H9 (cell line): Measurements from ENCODE around the gene NUFIP2. TPM values are rescaled to one million over a fixed set of nuclear protein-coding genes. Genes with fewer than 3 reads are reported as not detected.

Experiments
- DNase-seq: peaks from one replicate; pipeline ENCODE4 v3.0.0-alpha.2; 2017
- H2AFZ ChIP-seq: one replicate; pipeline ENCODE4 v1.6.1; 2013; ENCODE audit warnings: mild to moderate bottlenecking, low read length, control low read depth, moderate library complexity
- H2AK5ac ChIP-seq: 2 replicates; pipeline ENCODE4 v1.6.1; 2013; ENCODE audit warnings: low read length, control low read depth, mixed read lengths; ENCODE audit not compliant: insufficient read length
- H2BK120ac ChIP-seq: one replicate; pipeline ENCODE4 v1.6.1; 2013; ENCODE audit warnings: low read depth, mild to moderate bottlenecking, low read length, control low read depth, inconsistent platforms; ENCODE audit not compliant: poor library complexity, severe bottlenecking
- H2BK12ac ChIP-seq: 2 replicates; pipeline ENCODE4 v1.6.1; 2013; ENCODE audit warnings: low read length, control low read depth, mixed read lengths, low read depth; ENCODE audit not compliant: insufficient read length
- H2BK15ac ChIP-seq: 2 replicates; pipeline ENCODE4 v1.6.1; 2013; ENCODE audit warnings: low read depth, low read length, control low read depth
- H2BK20ac ChIP-seq: one replicate; pipeline ENCODE4 v1.6.1; 2013; ENCODE audit warnings: low read depth, mild to moderate bottlenecking, low read length, control low read depth, inconsistent platforms; ENCODE audit not compliant: poor library complexity, severe bottlenecking
- H2BK5ac ChIP-seq: 2 replicates; pipeline ENCODE4 v1.6.1; 2013; ENCODE audit warnings: low read length, control low read depth, mixed read lengths; ENCODE audit not compliant: insufficient read length
- H3K14ac ChIP-seq: 2 replicates; pipeline ENCODE4 v1.6.1; 2013; ENCODE audit warnings: low read length, control low read depth; ENCODE audit not compliant: insufficient read depth
- H3K18ac ChIP-seq: 2 replicates; pipeline ENCODE4 v1.6.1; 2013; ENCODE audit warnings: low read depth, mild to moderate bottlenecking, mixed read lengths, low read length, control low read depth; ENCODE audit not compliant: insufficient read length
- H3K23ac ChIP-seq: 2 replicates; pipeline ENCODE4 v1.6.1; 2013; ENCODE audit warnings: low read length, control low read depth, mixed read lengths, low read depth; ENCODE audit not compliant: insufficient read length
- H3K23me2 ChIP-seq: 2 replicates; pipeline ENCODE4 v1.6.1; 2013; ENCODE audit warnings: low read depth, mild to moderate bottlenecking, mixed read lengths, low read length, control low read depth; ENCODE audit not compliant: insufficient read length, poor library complexity, severe bottlenecking
- H3K27ac ChIP-seq: 2 replicates; pipeline ENCODE4 v1.5.1; 2013; ENCODE audit warnings: low read length, control low read depth, mixed read lengths, low read depth; ENCODE audit not compliant: insufficient read length
- H3K27me3 ChIP-seq: 2 replicates; pipeline ENCODE4 v1.6.1; 2013; ENCODE audit warnings: low read length, control low read depth, inconsistent platforms; ENCODE audit not compliant: insufficient read depth
- H3K4ac ChIP-seq: 2 replicates; pipeline ENCODE4 v1.6.1; 2013; ENCODE audit warnings: low read depth, mild to moderate bottlenecking, control low read depth, inconsistent platforms, low read length, moderate library complexity
- H3K4me1 ChIP-seq: 2 replicates; pipeline ENCODE4 v1.6.1; 2013; ENCODE audit warnings: low read length, control low read depth, inconsistent platforms; ENCODE audit not compliant: insufficient read depth
- H3K4me2 ChIP-seq: 2 replicates; pipeline ENCODE4 v1.6.1; 2013; ENCODE audit warnings: low read length, control low read depth, mixed read lengths; ENCODE audit not compliant: insufficient read length, insufficient read depth
- H3K56ac ChIP-seq: 2 replicates; pipeline ENCODE4 v1.6.1; 2013; ENCODE audit warnings: low read depth, mild to moderate bottlenecking, mixed read lengths, low read length, control low read depth; ENCODE audit not compliant: insufficient read length
- H3K79me1 ChIP-seq: 2 replicates; pipeline ENCODE4 v1.6.1; 2013; ENCODE audit warnings: low read depth, mild to moderate bottlenecking, moderate library complexity, low read length, control low read depth, inconsistent platforms; ENCODE audit not compliant: insufficient read depth, poor library complexity, severe bottlenecking
- H3K79me2 ChIP-seq: 2 replicates; pipeline ENCODE4 v1.6.1; 2013; ENCODE audit warnings: low read length, control low read depth, inconsistent platforms; ENCODE audit not compliant: insufficient read depth
- H3K9ac ChIP-seq: 2 replicates; pipeline ENCODE4 v1.6.1; 2013; ENCODE audit warnings: low read length, control low read depth, mixed read lengths; ENCODE audit not compliant: insufficient read length; ENCODE audit errors: extremely low read depth
- H3K9me3 ChIP-seq: one replicate; pipeline ENCODE4 v1.6.1; 2013; ENCODE audit warnings: low read depth, low read length, inconsistent platforms; ENCODE audit not compliant: control insufficient read depth
- H3T11ph ChIP-seq: one replicate; pipeline ENCODE4 v1.6.1; 2013; ENCODE audit warnings: mild to moderate bottlenecking, low read length, control low read depth, inconsistent platforms
- H4K20me1 ChIP-seq: one replicate; pipeline ENCODE4 v1.6.1; 2013; ENCODE audit not compliant: control insufficient read depth, insufficient read length, insufficient read depth
- H4K5ac ChIP-seq: 2 replicates; pipeline ENCODE4 v1.6.1; 2013; ENCODE audit warnings: low read depth, mild to moderate bottlenecking, mixed read lengths, low read length, control low read depth; ENCODE audit not compliant: insufficient read length
- H4K8ac ChIP-seq: replicated peaks from 2 replicates; pipeline ENCODE4 v1.6.1; 2013; ENCODE audit warnings: low read length, control low read depth, mixed read lengths, low read depth; ENCODE audit not compliant: insufficient read length
- H4K91ac ChIP-seq: 2 replicates; pipeline ENCODE4 v1.6.1; 2013; ENCODE audit warnings: low read depth, mild to moderate bottlenecking, moderate library complexity, mixed read lengths, low read length, control low read depth; ENCODE audit not compliant: insufficient read length
- H3K27ac Mint-ChIP-seq, 3 experiments: 2 replicates in 2 of 3; 3 replicates in 1 of 3; pipeline ENCODE4 v1.8.0; 2020 to 2021; ENCODE audit warnings: mixed read lengths in 3 of 3, mild to moderate bottlenecking in 1 of 3, moderate library complexity in 1 of 3
- H3K27me3 Mint-ChIP-seq: 2 replicates; pipeline ENCODE4 v1.8.0; 2021; ENCODE audit warnings: low read depth, mild to moderate bottlenecking, moderate library complexity, mixed read lengths
- H3K36me3 Mint-ChIP-seq, 3 experiments: 2 replicates in 2 of 3; 3 replicates in 1 of 3; pipeline ENCODE4 v1.8.0; 2020 to 2021; ENCODE audit warnings: low read depth in 3 of 3, mixed read lengths in 3 of 3; ENCODE audit not compliant: insufficient read depth in 1 of 3
- H3K4me1 Mint-ChIP-seq, 2 experiments: 2 replicates each; pipeline ENCODE4 v1.8.0; 2020; ENCODE audit warnings: mixed read lengths in 2 of 2
- H3K4me3 Mint-ChIP-seq, 2 experiments: 2 replicates in 1 of 2; 3 replicates in 1 of 2; pipeline ENCODE4 v1.8.0; 2020 to 2021; ENCODE audit warnings: mild to moderate bottlenecking in 2 of 2, mixed read lengths in 2 of 2, moderate library complexity in 1 of 2
- H3K9me3 Mint-ChIP-seq, 2 experiments: 2 replicates in 1 of 2; 3 replicates in 1 of 2; pipeline ENCODE4 v1.8.0; 2020; ENCODE audit warnings: mild to moderate bottlenecking in 2 of 2, mixed read lengths in 2 of 2, moderate library complexity in 1 of 2
- WGBS: extraction: QIAGEN DNeasy Blood & Tissue Kit; methylation state at CpG from one replicate; pipeline ENCODE4 v1.1.7; 2013; ENCODE audit warnings: missing lambda C conversion rate, low lambda C conversion rate, mixed read lengths; ENCODE audit not compliant: insufficient read length; ENCODE audit errors: extremely low coverage; 5-methylcytosine and 5-hydroxymethylcytosine counted together
- total RNA-seq: library from RNA; stranded (reverse); gene quantifications from 2 replicates; pipeline ENCODE4 v1.2.1, GENCODE V29; 2021
- TF ChIP-seq, protein P1 (sequence below): fragments of 200-600 bp; sonication (generic); conservative IDR thresholded peaks from 3 replicates; pipeline ENCODE4 v1.8.0; 2021; ENCODE audit warnings: antibody characterized with exemption, mild to moderate bottlenecking

NUFIP2 gene
- total RNA-seq, 1 experiment from 2014 or later, result 97.9 TPM

DNA sequence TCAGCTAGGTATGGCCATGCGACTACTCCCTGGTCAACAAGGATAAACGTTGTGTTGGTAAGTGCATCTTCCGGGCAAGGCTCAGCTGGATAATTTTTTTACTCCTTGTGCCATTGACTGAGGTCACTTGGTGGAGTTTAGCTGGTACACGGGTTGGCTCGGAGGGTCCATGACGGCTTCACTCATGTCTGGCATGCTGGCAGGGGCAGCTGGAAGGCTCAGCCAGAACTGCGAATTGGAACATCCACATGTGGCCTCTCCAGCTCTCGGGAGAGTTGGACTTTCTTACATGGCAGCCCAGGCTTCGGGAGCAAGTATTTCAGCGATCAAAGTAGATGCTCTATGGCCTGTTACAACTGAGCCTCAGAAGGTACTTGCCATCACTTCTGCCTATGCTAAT is 78.8 kb downstream of the NUFIP2 start:
- H3K4me3 Mint-ChIP-seq, result no peak overlapping the region
- no peak overlapping the region for H2BK120ac ChIP-seq
- no peak overlapping the region for H3K14ac ChIP-seq
- H3K27me3 Mint-ChIP-seq, result no peaks in the 10 kb centered on the region
- no peak overlapping the region for H3K27ac Mint-ChIP-seq
- H3T11ph ChIP-seq, result no peak overlapping the region
- H4K5ac ChIP-seq, result no peak overlapping the region
- H3K4me1 ChIP-seq, result no peaks in the 10 kb centered on the region
- H2BK12ac ChIP-seq, result no peak overlapping the region
- no peak overlapping the region for H2AFZ ChIP-seq
- no peak overlapping the region for H2BK5ac ChIP-seq
- no peak overlapping the region for H2AK5ac ChIP-seq
- H3K9me3 ChIP-seq, result no peaks in the 10 kb centered on the region
- no peaks in the 10 kb centered on the region for H4K20me1 ChIP-seq
- H3K9ac ChIP-seq, result no peak overlapping the region
- H3K4me2 ChIP-seq, result no peak overlapping the region
- H4K91ac ChIP-seq, result no peak overlapping the region
- no peak overlapping the region for H2BK15ac ChIP-seq
- H4K8ac ChIP-seq, result no peak overlapping the region
- H3K79me2 ChIP-seq, result no peaks in the 10 kb centered on the region
- H3K23me2 ChIP-seq, result no peaks in the 10 kb centered on the region
- H3K9me3 Mint-ChIP-seq, result no peaks in the 10 kb centered on the region
- TF ChIP-seq, protein P1, sequence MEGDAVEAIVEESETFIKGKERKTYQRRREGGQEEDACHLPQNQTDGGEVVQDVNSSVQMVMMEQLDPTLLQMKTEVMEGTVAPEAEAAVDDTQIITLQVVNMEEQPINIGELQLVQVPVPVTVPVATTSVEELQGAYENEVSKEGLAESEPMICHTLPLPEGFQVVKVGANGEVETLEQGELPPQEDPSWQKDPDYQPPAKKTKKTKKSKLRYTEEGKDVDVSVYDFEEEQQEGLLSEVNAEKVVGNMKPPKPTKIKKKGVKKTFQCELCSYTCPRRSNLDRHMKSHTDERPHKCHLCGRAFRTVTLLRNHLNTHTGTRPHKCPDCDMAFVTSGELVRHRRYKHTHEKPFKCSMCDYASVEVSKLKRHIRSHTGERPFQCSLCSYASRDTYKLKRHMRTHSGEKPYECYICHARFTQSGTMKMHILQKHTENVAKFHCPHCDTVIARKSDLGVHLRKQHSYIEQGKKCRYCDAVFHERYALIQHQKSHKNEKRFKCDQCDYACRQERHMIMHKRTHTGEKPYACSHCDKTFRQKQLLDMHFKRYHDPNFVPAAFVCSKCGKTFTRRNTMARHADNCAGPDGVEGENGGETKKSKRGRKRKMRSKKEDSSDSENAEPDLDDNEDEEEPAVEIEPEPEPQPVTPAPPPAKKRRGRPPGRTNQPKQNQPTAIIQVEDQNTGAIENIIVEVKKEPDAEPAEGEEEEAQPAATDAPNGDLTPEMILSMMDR, result no peak
- no peaks in the 10 kb centered on the region; a peak in 1 of 7 replicates for H3K36me3 Mint-ChIP-seq
- H3K18ac ChIP-seq, result no peak overlapping the region
- peaks cover 6 to 10% of the 10 kb centered on the region in 2 experiments for H3K4me1 Mint-ChIP-seq
- no peaks in the 10 kb centered on the region for H3K79me1 ChIP-seq
- H3K4ac ChIP-seq, result no peak overlapping the region
- H3K27ac ChIP-seq, result no peak overlapping the region
- no peaks in the 10 kb centered on the region for H3K27me3 ChIP-seq
- DNase-seq, result no peak
- H3K23ac ChIP-seq, result no peak overlapping the region
- no peak overlapping the region for H2BK20ac ChIP-seq
- H3K56ac ChIP-seq, result no peak overlapping the region
- WGBS, result no CpG with 5 or more reads among the region's 10 CpGs
